ENCODE data around the gene NID2. TPM values are rescaled to one million over a fixed set of nuclear protein-coding genes. Genes with fewer than 3 reads are reported as not detected.
A peak's percentile ranks its signal among the peaks of the same experiment; 100 is the strongest.

Gene NID2
- total RNA-seq, 4 donors from 2014 or later: 8.6 to 16.5 (median 11.5) TPM

DNA sequence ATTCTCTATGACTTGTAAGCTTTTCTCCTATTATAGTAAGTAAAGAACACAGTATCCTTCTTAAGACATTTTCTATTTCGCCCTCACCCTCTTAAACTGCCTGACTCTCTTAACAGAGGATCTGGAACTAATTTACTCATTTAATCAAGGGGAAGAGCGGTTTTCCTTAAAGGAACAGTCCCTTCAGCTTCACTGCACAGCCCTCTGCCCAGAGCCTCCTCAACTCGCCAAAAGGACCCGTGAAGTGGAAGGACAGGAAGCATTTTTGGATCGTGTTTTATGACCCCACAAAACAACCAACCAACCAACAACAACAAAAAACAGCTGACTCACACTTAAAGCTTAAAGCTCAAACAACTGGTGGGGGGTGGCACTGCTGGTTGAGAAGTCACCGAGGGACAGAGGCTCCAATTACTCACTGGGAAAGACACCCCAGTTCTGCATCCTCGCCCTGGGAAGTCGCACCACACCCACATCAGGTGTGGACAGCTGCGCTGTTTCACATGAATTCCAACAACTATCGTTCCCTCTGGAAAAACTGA lies 35.7 kb downstream of the NID2 start:
- TF ChIP-seq POLR2A (IDR thresholded peaks at IDR 0.05): no peak
- TF ChIP-seq, protein P1, sequence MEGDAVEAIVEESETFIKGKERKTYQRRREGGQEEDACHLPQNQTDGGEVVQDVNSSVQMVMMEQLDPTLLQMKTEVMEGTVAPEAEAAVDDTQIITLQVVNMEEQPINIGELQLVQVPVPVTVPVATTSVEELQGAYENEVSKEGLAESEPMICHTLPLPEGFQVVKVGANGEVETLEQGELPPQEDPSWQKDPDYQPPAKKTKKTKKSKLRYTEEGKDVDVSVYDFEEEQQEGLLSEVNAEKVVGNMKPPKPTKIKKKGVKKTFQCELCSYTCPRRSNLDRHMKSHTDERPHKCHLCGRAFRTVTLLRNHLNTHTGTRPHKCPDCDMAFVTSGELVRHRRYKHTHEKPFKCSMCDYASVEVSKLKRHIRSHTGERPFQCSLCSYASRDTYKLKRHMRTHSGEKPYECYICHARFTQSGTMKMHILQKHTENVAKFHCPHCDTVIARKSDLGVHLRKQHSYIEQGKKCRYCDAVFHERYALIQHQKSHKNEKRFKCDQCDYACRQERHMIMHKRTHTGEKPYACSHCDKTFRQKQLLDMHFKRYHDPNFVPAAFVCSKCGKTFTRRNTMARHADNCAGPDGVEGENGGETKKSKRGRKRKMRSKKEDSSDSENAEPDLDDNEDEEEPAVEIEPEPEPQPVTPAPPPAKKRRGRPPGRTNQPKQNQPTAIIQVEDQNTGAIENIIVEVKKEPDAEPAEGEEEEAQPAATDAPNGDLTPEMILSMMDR (IDR thresholded peaks at IDR 0.05): no peak
- no peak for DNase-seq
- Histone ChIP-seq H3K27me3 (no peaks in the 10 kb centered on the region), H3K27ac (no peak overlapping the region), H3K4me1 (no peaks in the 10 kb centered on the region), H3K4me3 (no peak overlapping the region), H3K36me3 (peaks cover 0 to 3% (median 0%) of the 10 kb centered on the region in 3 donors), H3K9me3 (no peaks in the 10 kb centered on the region)

DNA sequence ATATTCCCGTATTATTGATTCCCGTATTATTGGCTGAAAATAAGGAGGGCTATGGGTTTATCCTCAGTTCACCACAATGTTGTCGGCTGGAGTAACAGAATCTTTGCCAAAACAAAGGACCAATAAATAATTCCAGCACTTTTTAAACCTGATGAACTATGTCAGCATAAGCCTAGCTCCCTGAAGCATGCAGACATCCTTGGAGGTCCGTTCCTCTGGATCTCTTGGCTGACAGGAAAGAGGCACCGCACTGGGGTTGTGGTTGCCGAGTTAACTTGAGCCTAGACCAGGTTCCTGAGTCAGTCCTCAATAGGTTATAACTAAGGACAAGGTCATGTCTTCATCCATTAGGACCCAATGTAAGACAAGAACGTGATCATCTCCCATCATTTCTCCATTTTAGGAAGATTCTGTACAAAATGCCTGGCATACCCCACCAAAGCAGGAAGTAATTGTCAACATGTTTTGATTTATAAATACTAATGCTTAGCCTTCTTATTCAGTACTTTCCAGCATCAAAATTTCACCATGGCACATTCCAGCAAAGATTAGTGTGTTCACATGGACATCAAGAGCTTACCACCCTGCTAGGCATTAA lies 36.6 kb downstream of the NID2 start:
- DNase-seq: no peak
- H3K9me3 ChIP-seq: no peaks in the 10 kb centered on the region
- H3K36me3 ChIP-seq: no peaks in the 10 kb centered on the region
- H3K4me3 ChIP-seq: no peak overlapping the region
- TF ChIP-seq, protein P1 (IDR thresholded peaks at IDR 0.05): no peak
- no peak for TF ChIP-seq POLR2A (IDR thresholded peaks at IDR 0.05)
- H3K27me3 ChIP-seq: no peaks in the 10 kb centered on the region
- peak overlapping the region in 1 of 4 donors; percentile 17 for H3K27ac ChIP-seq
- H3K4me1 ChIP-seq: no peaks in the 10 kb centered on the region

DNA sequence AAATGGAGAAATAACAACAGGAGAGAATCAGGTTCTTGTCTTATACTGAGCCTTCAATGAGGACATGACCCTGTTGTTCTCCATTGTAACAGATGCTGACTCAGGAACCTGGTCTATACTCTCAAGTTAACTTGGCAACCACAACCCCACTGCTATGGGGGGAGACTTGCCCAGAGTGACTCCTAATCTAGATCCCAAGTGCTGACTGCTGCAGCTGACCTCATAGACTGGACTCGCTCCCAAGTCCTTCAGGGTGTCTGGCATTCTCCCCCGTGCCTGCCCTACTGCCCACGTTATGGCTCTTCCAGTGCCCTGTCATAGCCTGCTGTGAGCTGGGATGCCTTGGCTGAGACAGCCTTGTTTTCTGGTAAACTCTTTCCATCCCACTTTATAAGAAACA lies 37.1 kb downstream of the NID2 start:
- H3K4me1 ChIP-seq: no peaks in the 10 kb centered on the region
- no peaks in the 10 kb centered on the region for H3K9me3 ChIP-seq
- H3K4me3 ChIP-seq: no peak overlapping the region
- peak overlapping the region in 1 of 4 donors; percentile 17 for H3K27ac ChIP-seq
- no peak for TF ChIP-seq POLR2A (IDR thresholded peaks at IDR 0.05)
- TF ChIP-seq, protein P1 (IDR thresholded peaks at IDR 0.05): no peak
- no peaks in the 10 kb centered on the region for H3K27me3 ChIP-seq
- no peaks in the 10 kb centered on the region for H3K36me3 ChIP-seq
- no peak for DNase-seq

DNA sequence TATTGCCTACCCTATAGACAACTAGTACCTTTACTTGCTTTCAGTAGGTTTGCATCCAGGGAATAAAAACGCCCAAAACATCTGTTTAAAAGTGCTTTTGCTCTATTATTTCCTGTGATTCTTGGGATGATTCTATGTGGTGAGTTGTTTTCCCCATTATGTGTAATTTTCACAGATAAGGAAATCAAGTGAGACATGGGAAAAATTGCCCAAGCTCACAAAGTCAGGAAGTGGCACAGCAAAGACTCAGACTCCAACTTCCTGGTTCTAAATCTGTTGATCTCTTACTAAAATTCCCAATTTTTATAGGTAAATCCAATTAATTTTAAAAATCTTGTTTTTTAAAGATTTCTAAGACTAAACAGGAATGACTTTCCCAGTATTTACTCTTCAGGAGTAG lies 39.0 kb downstream of the NID2 start:
- no peak overlapping the region for H3K4me3 ChIP-seq
- no peaks in the 10 kb centered on the region for H3K9me3 ChIP-seq
- H3K36me3 ChIP-seq: no peaks in the 10 kb centered on the region
- DNase-seq: no peak
- TF ChIP-seq, protein P1 (IDR thresholded peaks at IDR 0.05): no peak
- TF ChIP-seq POLR2A (IDR thresholded peaks at IDR 0.05): no peak
- H3K4me1 ChIP-seq: no peaks in the 10 kb centered on the region
- H3K27me3 ChIP-seq: no peaks in the 10 kb centered on the region
- H3K27ac ChIP-seq: no peak overlapping the region

DNA sequence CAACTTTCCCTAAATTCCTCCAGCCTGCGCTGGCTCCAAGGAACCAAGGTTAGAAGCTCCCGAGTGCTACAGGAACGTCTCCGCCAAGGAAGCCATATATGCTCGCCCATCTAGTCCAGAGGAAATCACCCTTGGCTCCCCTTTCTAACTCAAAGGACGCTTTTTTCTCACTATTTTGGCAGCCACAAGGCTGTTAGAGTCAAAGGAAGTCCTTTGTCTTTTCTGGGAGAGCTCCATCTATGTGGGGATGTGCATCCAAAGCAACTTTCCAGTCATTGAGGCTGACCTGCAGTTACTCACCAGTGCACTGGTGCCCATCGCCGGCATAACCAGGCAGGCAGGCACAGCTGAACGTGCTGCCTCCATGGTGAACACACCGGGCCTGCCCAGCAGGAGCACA lies 42.0 kb downstream of the NID2 start:
- H3K9me3 ChIP-seq: no peaks in the 10 kb centered on the region
- H3K4me3 ChIP-seq: no peak overlapping the region
- no peak for TF ChIP-seq POLR2A (IDR thresholded peaks at IDR 0.05)
- TF ChIP-seq, protein P1 (IDR thresholded peaks at IDR 0.05): no peak
- no peak overlapping the region for H3K27ac ChIP-seq
- no peaks in the 10 kb centered on the region for H3K4me1 ChIP-seq
- no peak for DNase-seq
- H3K36me3 ChIP-seq: no peaks in the 10 kb centered on the region
- H3K27me3 ChIP-seq: no peaks in the 10 kb centered on the region
